ENCODE measurements around the gene ANKS1A.

ANKS1A gene

GRCh38 chr6:35058865-35059522, 169.9 kb downstream of the ANKS1A start:
- DNase-seq: no peak

GRCh38 chr6:35059596-35060345, 170.7 kb downstream of the ANKS1A start:
- no peak for DNase-seq

- DNase-seq: no peak
Measured at GRCh38 chr6:35061102-35061615, 172.1 kb downstream of the ANKS1A start.

- no peak for DNase-seq
Measured at GRCh38 chr6:35061651-35062410, 172.8 kb downstream of the ANKS1A start.

GRCh38 chr6:35062676-35063574, 173.9 kb downstream of the ANKS1A start:
- DNase-seq: no peak

GRCh38 chr6:35063701-35064280, 174.7 kb downstream of the ANKS1A start:
- no peak for DNase-seq

- no peak for DNase-seq
Measured at GRCh38 chr6:35064290-35064689, 175.2 kb downstream of the ANKS1A start.

GRCh38 chr6:35064757-35065440, 175.8 kb downstream of the ANKS1A start:
- no peak for DNase-seq

- DNase-seq: no peak
Measured at GRCh38 chr6:35065441-35065800, 176.4 kb downstream of the ANKS1A start.

GRCh38 chr6:35065870-35066269, 176.8 kb downstream of the ANKS1A start:
- no peak for DNase-seq

GRCh38 chr6:35067234-35067633, 178.2 kb downstream of the ANKS1A start:
- no peak for DNase-seq

- DNase-seq: no peak
Measured at GRCh38 chr6:35068206-35068605, 179.2 kb downstream of the ANKS1A start.

- no peak for DNase-seq
Measured at GRCh38 chr6:35068644-35069043, 179.6 kb downstream of the ANKS1A start.

GRCh38 chr6:35069262-35069661, 180.2 kb downstream of the ANKS1A start:
- no peak for DNase-seq

- DNase-seq: no peak
Measured at GRCh38 chr6:35070111-35070510, 181.1 kb downstream of the ANKS1A start.

GRCh38 chr6:35071347-35071994, 182.4 kb downstream of the ANKS1A start:
- DNase-seq: no peak

- no peak for DNase-seq
Measured at GRCh38 chr6:35072051-35072697, 183.1 kb downstream of the ANKS1A start.

GRCh38 chr6:35072698-35073055, 183.6 kb downstream of the ANKS1A start:
- no peak for DNase-seq

GRCh38 chr6:35073211-35073610, 184.2 kb downstream of the ANKS1A start:
- DNase-seq: no peak

GRCh38 chr6:35073766-35074471, 184.9 kb downstream of the ANKS1A start:
- no peak for DNase-seq

All from effector CD8-positive, alpha-beta T cell (primary cell).